Naive B cell (primary cell): ENCODE data around the gene SKP1. TPM values are rescaled to one million over a fixed set of nuclear protein-coding genes. Genes with fewer than 3 reads are reported as not detected.

Experiments
- ATAC-seq, 2 donors: fragments of 150-1000 bp; cut with Tn5 transposase; 2 replicates each; pipeline ENCODE4 v1.10.0; 2021; ENCODE audit warnings: low read depth in 2 of 2, mild to moderate bottlenecking in 2 of 2, moderate library complexity in 2 of 2
- DNase-seq: peaks from one replicate; pipeline ENCODE4 v3.0.0; 2022
- H3K27ac Mint-ChIP-seq, 6 donors: one replicate each; pipeline ENCODE4 v1.8.0; 2020 to 2022; ENCODE audit warnings: mild to moderate bottlenecking in 6 of 6, mixed read lengths in 6 of 6, moderate library complexity in 5 of 6, inconsistent platforms in 2 of 6
- H3K27me3 Mint-ChIP-seq, 3 donors: one replicate each; pipeline ENCODE4 v1.8.0; 2021 to 2022; ENCODE audit warnings: mixed read lengths in 3 of 3, mild to moderate bottlenecking in 1 of 3
- H3K36me3 Mint-ChIP-seq, 2 donors: one replicate each; pipeline ENCODE4 v1.8.0; 2020 to 2022; ENCODE audit warnings: mixed read lengths in 2 of 2, inconsistent platforms in 1 of 2, mild to moderate bottlenecking in 1 of 2
- H3K4me1 Mint-ChIP-seq, 3 donors: one replicate each; pipeline ENCODE4 v1.8.0; 2020 to 2022; ENCODE audit warnings: mixed read lengths in 3 of 3, inconsistent platforms in 1 of 3, mild to moderate bottlenecking in 1 of 3, moderate library complexity in 1 of 3
- H3K4me3 Mint-ChIP-seq, 8 donors: one replicate each; pipeline ENCODE4 v1.8.0; 2020 to 2022; ENCODE audit warnings: mild to moderate bottlenecking in 8 of 8, mixed read lengths in 8 of 8, moderate library complexity in 8 of 8, inconsistent platforms in 2 of 8
- H3K9me3 Mint-ChIP-seq, 7 donors: one replicate each; pipeline ENCODE4 v1.8.0; 2020 to 2022; ENCODE audit warnings: mixed read lengths in 7 of 7, mild to moderate bottlenecking in 5 of 7, inconsistent platforms in 2 of 7, moderate library complexity in 1 of 7
- polyA plus RNA-seq, 6 donors: library from polyadenylated mRNA; unstranded; fragments of 300-500 nt; fragmentation: Illumina TruSeq; gene quantifications; one replicate each; pipeline ENCODE4 v1.2.3, GENCODE V29; 2021; ENCODE audit warnings: low read depth in 6 of 6

SKP1 gene
- polyA plus RNA-seq, 6 donors from 2014 or later = 1,058 to 1,567 (median 1,113) TPM

GRCh38 chr5:134114886-134115805, 61.6 kb downstream of the SKP1 start:
- H3K4me1 Mint-ChIP-seq = peaks cover 9 to 13% (median 11%) of the 10 kb centered on the region in 3 donors
- H3K36me3 Mint-ChIP-seq = no peaks in the 10 kb centered on the region
- peak overlapping the region; percentile 69 to 85 (median 76) for H3K4me3 Mint-ChIP-seq
- H3K27me3 Mint-ChIP-seq = peaks cover 19 to 37% (median 33%) of the 10 kb centered on the region in 3 donors
- DNase-seq = no peak
- no peaks in the 10 kb centered on the region for H3K9me3 Mint-ChIP-seq
- H3K27ac Mint-ChIP-seq = peak overlapping the region in 2 of 6 donors; percentile 4 to 80
- ATAC-seq = peak in 1 of 2 donors; percentile 2

DNA sequence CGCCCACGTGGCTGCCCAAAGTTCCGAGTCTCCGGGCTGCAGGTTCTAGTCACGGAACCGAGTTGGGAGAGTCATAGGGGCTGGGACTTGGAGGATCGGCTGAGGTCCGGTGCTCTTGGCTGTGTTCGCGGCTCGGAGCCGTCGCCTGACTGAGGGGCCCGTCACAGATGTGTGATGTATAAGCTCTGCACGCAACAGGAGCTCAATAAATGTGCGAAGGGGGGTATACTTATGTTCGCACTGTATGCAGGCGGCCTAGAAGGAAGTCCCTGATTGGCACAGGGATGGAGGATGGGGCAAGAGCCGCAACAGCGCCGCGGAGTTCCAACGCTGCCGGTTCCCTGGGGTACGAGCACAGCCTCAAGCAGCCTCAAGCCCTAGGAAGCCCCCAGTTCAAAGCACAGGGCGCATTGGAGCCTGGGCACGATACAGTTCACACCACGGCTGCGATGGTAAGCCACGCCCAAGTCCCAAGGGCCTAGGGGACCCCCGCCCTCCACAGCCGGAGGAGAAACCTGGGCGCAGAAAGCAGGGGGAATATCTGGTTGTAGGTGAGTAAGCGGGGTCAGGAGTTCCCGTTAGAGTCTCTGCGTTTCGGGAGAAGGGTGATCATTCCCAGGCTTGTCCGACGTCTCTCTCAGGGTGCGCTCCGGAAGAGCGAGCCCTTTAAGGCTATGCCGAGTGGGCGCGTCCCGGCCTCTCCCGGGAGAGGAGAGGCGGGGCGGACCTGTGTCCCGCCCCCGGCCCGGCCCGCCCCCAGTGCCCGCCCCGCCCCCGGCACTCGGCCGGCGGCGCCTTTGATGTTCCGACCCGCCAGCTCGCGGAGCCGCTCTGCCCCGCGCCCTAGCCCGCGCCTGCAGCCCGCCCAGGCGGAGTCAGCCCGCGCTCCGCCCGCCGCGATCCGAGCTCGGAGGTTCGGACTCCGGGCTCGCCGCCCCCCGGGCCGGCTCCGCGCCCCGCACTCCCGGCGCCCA, 62.6 kb downstream of the SKP1 start, which contains the start of gene TCF7:
Gene TCF7, plus strand, starts transcription at position 780 of the 974 bp plus-strand sequence. CDS start 226 bp downstream, outside the sequence.
- Mint-ChIP-seq H3K9me3 (no peaks in the 10 kb centered on the region), H3K4me1 (peaks cover 8 to 13% (median 11%) of the 10 kb centered on the region in 3 donors), H3K27me3 (peaks cover 19 to 37% (median 33%) of the 10 kb centered on the region in 3 donors), H3K4me3 (peak within 1 kb of the TSS; percentile 85 to 95 (median 91)), H3K36me3 (no peaks in the 10 kb centered on the region), H3K27ac (peak within 1 kb of the TSS in 4 of 6 donors; percentile 43 to 90 (median 72))
- DNase-seq = peak; percentile 60
- peak; percentile 82 for ATAC-seq

DNA sequence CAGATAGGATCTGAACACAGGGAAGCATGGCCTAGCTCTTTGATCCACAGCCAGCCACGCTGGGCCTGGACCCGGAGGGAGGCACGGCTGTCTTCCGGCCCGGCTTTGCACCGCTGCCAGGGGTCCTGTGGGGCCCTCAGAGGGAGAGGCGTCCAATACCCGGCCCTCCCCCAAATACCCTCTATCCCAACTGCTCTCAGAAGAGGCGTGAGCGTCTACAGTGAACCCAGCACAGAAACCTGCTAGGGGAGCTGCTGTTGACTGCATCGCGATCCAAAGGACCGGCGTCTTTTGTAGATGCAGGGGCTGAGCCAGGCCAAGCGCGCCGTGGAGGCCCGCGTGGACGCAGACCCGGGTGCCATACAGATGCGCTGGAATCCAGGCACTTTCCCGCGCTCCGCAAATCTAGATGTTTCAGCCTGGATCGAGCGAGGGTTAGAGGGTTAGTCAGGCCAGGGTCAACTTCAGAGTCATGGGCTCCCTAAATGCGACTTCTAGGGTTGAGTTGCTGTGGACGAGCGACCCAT, 63.3 kb downstream of the SKP1 start:
- H3K27ac Mint-ChIP-seq = peak overlapping the region in 4 of 6 donors; percentile 43 to 78 (median 68)
- DNase-seq (no peak), ATAC-seq (no peak)
- H3K4me3 Mint-ChIP-seq = peak overlapping the region; percentile 85 to 95 (median 91)
- H3K9me3 Mint-ChIP-seq = no peaks in the 10 kb centered on the region
- H3K27me3 Mint-ChIP-seq = peaks cover 19 to 38% (median 28%) of the 10 kb centered on the region in 3 donors
- H3K36me3 Mint-ChIP-seq = no peaks in the 10 kb centered on the region
- H3K4me1 Mint-ChIP-seq = peaks cover 8 to 13% (median 11%) of the 10 kb centered on the region in 3 donors

GRCh38 chr5:134112726-134113362, 63.9 kb downstream of the SKP1 start:
- Mint-ChIP-seq H3K27ac (no peak overlapping the region), H3K4me1 (peaks cover 8 to 13% (median 11%) of the 10 kb centered on the region in 3 donors), H3K4me3 (peak overlapping the region in 7 of 8 donors; percentile 16 to 89 (median 74)), H3K9me3 (no peaks in the 10 kb centered on the region), H3K27me3 (peaks cover 19 to 41% (median 28%) of the 10 kb centered on the region in 3 donors), H3K36me3 (no peaks in the 10 kb centered on the region)
- ATAC-seq (no peak), DNase-seq (no peak)

DNA sequence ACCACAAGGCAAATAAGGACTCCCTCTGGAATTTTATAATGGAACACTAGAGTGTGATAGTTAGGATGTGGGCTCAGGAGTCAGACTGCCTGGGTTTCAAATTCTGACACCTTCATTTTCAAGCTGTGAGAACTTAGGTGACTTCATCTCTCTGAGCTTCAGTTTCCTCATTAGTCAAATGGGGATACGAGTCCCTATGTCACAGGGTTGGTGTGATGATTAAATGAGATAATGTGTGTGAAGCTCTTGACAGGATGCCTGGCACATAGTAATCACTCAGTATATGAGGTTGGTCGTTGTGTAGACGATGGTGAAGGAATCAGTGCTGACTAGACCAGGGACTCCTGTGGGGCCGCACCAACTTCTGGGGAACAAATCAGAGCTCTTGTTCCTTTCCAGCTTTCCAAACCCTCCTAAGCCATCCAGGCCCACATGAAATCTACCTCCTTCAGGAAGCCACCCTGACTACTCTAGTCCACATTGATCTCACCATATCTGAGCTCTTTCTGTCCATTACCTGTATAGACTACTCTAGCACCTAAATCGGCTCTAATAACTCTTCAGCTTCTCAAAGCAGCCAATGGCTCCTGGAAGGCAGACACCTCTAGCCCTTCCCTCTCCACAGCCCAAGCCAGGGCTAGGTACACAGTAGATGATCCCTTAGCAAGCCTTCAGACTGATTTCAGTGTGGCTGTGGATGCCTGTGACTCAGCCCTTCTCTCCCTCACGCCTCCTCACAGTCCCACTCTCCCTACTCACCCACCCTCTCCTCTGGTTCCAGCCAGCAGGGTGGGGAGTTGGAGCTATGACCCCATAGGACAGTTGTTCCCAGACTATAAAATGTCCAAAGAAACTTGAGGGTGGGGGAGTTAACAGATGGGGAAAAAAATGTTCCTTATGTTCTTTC, 64.8 kb downstream of the SKP1 start:
- peak overlapping the region in 3 of 8 donors; percentile 16 to 89 (median 44) for H3K4me3 Mint-ChIP-seq
- ATAC-seq (no peak), DNase-seq (no peak)

DNA sequence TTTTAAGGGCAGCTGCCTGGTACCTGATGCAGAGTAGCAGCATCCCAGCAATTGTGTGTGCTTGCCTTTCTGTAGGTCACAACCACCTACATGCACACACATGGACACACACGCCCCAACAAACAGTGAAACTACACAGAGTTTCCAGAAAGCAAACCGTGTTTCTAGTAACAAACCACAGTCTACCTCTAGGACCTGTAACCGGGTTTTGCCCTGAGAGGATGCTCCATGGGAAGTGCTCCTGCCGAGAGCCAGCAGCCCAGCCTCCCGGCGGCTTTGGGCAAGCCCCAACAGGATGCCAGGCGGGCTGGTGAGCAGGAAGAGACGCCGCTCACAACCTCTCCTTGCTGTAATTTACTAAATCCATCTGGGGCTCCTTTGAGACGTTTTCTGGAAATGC, 66.4 kb downstream of the SKP1 start:
- H3K9me3 Mint-ChIP-seq = no peaks in the 10 kb centered on the region
- peaks cover 19 to 36% (median 20%) of the 10 kb centered on the region in 3 donors for H3K27me3 Mint-ChIP-seq
- no peak for ATAC-seq
- H3K27ac Mint-ChIP-seq = peak overlapping the region in 1 of 6 donors; percentile 29
- no peaks in the 10 kb centered on the region for H3K36me3 Mint-ChIP-seq
- no peak for DNase-seq
- no peak overlapping the region for H3K4me3 Mint-ChIP-seq
- H3K4me1 Mint-ChIP-seq = peaks cover 8 to 13% (median 11%) of the 10 kb centered on the region in 3 donors

More for the DNA sequence above, 64.8 kb downstream of the SKP1 start:
- peaks cover 19 to 41% (median 28%) of the 10 kb centered on the region in 3 donors for H3K27me3 Mint-ChIP-seq
- no peaks in the 10 kb centered on the region for H3K9me3 Mint-ChIP-seq
- H3K27ac Mint-ChIP-seq = peak overlapping the region in 1 of 6 donors; percentile 7
- H3K4me1 Mint-ChIP-seq = peaks cover 8 to 13% (median 11%) of the 10 kb centered on the region in 3 donors
- H3K36me3 Mint-ChIP-seq = no peaks in the 10 kb centered on the region

DNA sequence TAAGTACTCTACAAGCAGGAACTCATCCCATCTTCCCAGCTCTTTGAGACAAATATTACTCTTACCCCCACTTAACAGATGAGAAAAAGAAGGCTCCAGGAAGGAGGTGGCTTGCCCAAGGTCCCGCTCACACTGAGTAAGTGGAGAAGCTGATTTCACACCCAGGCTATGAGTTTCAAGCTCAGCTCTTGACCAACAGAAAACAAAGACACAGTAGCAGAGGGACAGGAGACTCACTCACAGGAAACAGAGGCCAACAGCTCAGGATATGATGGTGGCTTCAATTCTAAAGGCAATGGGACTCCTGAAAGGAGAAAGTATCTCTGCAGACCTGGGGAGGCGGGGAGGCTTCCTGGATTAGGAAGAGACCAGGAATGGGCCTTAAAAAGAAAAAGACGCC, 69.0 kb downstream of the SKP1 start:
- no peak for ATAC-seq
- Mint-ChIP-seq H3K9me3 (no peaks in the 10 kb centered on the region), H3K27ac (no peak overlapping the region), H3K4me1 (peaks cover 0 to under 1% (median 0%) of the 10 kb centered on the region in 3 donors), H3K36me3 (no peaks in the 10 kb centered on the region), H3K27me3 (peaks cover 11 to 22% (median 12%) of the 10 kb centered on the region in 3 donors), H3K4me3 (no peak overlapping the region)
- DNase-seq = no peak

- no peaks in the 10 kb centered on the region for H3K36me3 Mint-ChIP-seq
- no peaks in the 10 kb centered on the region for H3K4me1 Mint-ChIP-seq
- DNase-seq = no peak
- H3K27ac Mint-ChIP-seq = no peak overlapping the region
- H3K4me3 Mint-ChIP-seq = no peak overlapping the region
- H3K27me3 Mint-ChIP-seq = peaks cover 6 to 17% (median 11%) of the 10 kb centered on the region in 3 donors
- ATAC-seq = no peak
- no peaks in the 10 kb centered on the region for H3K9me3 Mint-ChIP-seq
These were observed 69.6 kb downstream of the SKP1 start for GRCh38 chr5:134106991-134107701.

DNA sequence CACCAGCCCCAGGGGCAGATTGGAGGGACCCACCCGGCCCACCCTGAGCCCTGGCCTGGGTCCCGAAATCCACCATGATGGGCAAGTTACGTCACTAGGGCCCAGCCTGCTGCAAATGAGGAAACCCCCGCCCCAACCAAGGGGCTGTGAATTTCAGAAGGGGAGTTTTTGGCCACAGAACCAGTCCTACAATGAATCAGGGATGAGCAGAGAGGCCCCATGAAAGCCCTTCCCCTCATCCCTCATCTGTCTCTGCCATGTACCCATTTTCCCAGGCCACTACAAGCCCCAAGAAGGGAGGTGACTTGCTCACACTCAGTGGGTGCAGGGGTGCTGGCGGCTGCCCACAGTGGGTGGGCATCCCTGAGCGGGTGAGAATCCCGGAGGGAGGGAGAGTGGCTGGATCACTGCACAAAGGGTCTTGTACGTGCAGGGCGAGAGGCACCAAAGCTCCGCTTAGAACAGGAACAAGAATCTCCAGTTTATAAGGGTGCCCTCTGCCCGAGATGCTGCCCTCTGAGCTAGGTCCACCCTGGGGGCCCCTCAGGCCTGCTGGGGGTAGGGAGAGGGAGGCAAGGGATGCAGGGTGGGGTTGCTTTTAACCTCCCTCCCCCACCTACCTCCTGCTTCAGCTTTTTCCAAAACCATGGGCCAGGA, 72.6 kb downstream of the SKP1 start:
- peaks cover 20 to 29% (median 27%) of the 10 kb centered on the region in 3 donors for H3K4me1 Mint-ChIP-seq

GRCh38 chr5:134103397-134103796, 73.4 kb downstream of the SKP1 start:
- Mint-ChIP-seq H3K36me3 (no peaks in the 10 kb centered on the region), H3K27ac (peak overlapping the region in 1 of 6 donors; percentile 18), H3K27me3 (peaks cover 0 to 3% (median 0%) of the 10 kb centered on the region in 3 donors), H3K4me3 (no peak overlapping the region), H3K4me1 (peaks cover 20 to 36% (median 32%) of the 10 kb centered on the region in 3 donors), H3K9me3 (no peaks in the 10 kb centered on the region)
- ATAC-seq = no peak
- DNase-seq = no peak

More for the DNA sequence above, 72.6 kb downstream of the SKP1 start:
- H3K4me3 Mint-ChIP-seq = no peak overlapping the region
- no peaks in the 10 kb centered on the region for H3K9me3 Mint-ChIP-seq
- peaks cover 0 to 4% (median 0%) of the 10 kb centered on the region in 3 donors for H3K27me3 Mint-ChIP-seq
- no peak overlapping the region for H3K27ac Mint-ChIP-seq
- ATAC-seq (no peak), DNase-seq (no peak)
- H3K36me3 Mint-ChIP-seq = no peaks in the 10 kb centered on the region
